T47D (cell line): ENCODE data around the gene CCDC170.
A peak's percentile ranks its signal among the peaks of the same experiment; 100 is the strongest.

ENCODE experiments used
- DNase-seq, 2 experiments: peaks; one replicate each; pipeline versions ENCODE4 v3.0.0 to v3.0.0-alpha.2; 2011 to 2012; ENCODE audit warnings: low read depth in 1 of 2, low spot score in 1 of 2
- JUND ChIP-seq: IDR thresholded peaks from 2 replicates; pipeline ENCODE4 v1.6.1; 2012; ENCODE audit warnings: low read depth
- in situ Hi-C: cut with HindIII; loops from 2 replicates; pipeline ENCODE4 v1.10.0; 2016; ENCODE audit warnings: low sequenced_read_pairs, low pct_unique_long_range_greater_than_20kb

CCDC170 gene

GRCh38 chr6:151665329-151665728, 171.5 kb downstream of the CCDC170 start:
- in situ Hi-C loops: no loop called here

DNA sequence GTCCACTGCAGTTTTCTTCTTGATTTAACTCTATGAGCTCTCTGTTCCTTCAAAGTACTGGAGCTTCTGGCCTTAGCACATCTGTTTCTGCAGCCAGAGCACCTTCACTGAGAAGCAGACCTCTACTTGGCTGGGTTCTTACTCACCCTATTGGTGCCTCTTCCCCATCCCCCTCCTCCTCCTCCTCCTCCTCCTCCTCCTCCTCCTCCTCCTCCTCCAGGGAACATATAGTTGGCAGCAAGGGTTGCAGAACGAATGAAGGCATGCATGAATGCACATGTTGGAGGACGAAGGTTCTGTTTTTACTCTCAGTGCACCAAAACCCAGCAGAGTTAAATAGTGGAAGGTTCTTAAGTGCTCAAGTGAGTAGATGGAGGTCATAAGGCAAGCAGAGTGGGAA, 172.7 kb downstream of the CCDC170 start:
- in situ Hi-C loops: no loop called here
- peak in 1 of 2 experiments; percentile 80 for DNase-seq
- no peak for TF ChIP-seq JUND

More at GRCh38 chr6:151665329-151665728, 171.5 kb downstream of the CCDC170 start:
- no peak for TF ChIP-seq JUND
- DNase-seq: peak in 1 of 2 experiments; percentile 73

- in situ Hi-C loops: no loop called here
- TF ChIP-seq JUND: no peak
- DNase-seq: no peak
These were observed 175.4 kb downstream of the CCDC170 start for GRCh38 chr6:151669208-151669560.

DNA sequence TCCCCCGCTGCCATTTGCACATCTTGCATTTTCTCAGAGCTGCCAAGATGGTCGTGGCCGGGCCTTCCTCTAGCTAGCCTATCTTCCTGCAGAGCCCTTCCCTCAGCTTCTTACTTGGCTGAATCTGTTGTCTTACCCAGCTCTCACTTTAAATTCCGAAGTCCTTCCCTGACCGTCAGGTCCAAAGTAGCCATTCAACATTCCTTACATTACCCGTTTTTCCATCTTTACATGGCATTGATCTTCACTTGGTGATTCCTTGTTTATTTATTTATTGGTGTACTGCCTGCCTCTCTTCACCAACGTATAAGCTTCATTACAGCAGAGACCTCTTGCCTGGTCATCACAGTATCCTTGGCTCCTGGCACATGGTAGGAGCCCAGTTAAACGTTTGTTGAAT, 176.3 kb downstream of the CCDC170 start:
- no peak for TF ChIP-seq JUND
- in situ Hi-C loops: no loop called here
- peak in 1 of 2 experiments; percentile 72 for DNase-seq
